Effector memory CD8-positive, alpha-beta T cell (primary cell): ENCODE data around the gene GGNBP2.

Source experiments
- ATAC-seq: fragments of 150-1000 bp; cut with Tn5 transposase; replicated peaks from 2 replicates; pipeline ENCODE4 v1.10.0; 2021; ENCODE audit warnings: mild to moderate bottlenecking, moderate library complexity
- DNase-seq, 3 experiments: peaks; one replicate each; pipeline ENCODE4 v3.0.0; 2021
- H3K27ac Mint-ChIP-seq, 2 donors: one replicate each; pipeline ENCODE4 v1.8.0; 2022; ENCODE audit warnings: mild to moderate bottlenecking in 2 of 2, mixed read lengths in 2 of 2, moderate library complexity in 2 of 2
- H3K27me3 Mint-ChIP-seq, 2 donors: one replicate each; pipeline ENCODE4 v1.8.0; 2022; ENCODE audit warnings: mixed read lengths in 2 of 2
- H3K36me3 Mint-ChIP-seq: one replicate; pipeline ENCODE4 v1.8.0; 2022; ENCODE audit warnings: mild to moderate bottlenecking, moderate library complexity, mixed read lengths; ENCODE audit not compliant: insufficient read depth
- H3K4me1 Mint-ChIP-seq, 2 donors: one replicate each; pipeline ENCODE4 v1.8.0; 2022; ENCODE audit warnings: low read depth in 2 of 2, mixed read lengths in 2 of 2
- H3K4me3 Mint-ChIP-seq, 2 donors: one replicate each; pipeline ENCODE4 v1.8.0; 2022; ENCODE audit warnings: mild to moderate bottlenecking in 2 of 2, mixed read lengths in 2 of 2, moderate library complexity in 2 of 2
- H3K9me3 Mint-ChIP-seq, 2 donors: one replicate each; pipeline ENCODE4 v1.8.0; 2022; ENCODE audit warnings: mixed read lengths in 2 of 2

Gene GGNBP2

GRCh38 chr17:36625188-36625587 lies 80.5 kb downstream of the GGNBP2 start:
- H3K4me3 Mint-ChIP-seq, result no peak overlapping the region
- no peaks in the 10 kb centered on the region for H3K9me3 Mint-ChIP-seq
- H3K4me1 Mint-ChIP-seq, result peaks cover 0 to 9% of the 10 kb centered on the region in 2 donors
- peaks cover 0 to 11% of the 10 kb centered on the region in 2 donors for H3K27me3 Mint-ChIP-seq
- no peaks in the 10 kb centered on the region for H3K36me3 Mint-ChIP-seq
- no peak for ATAC-seq
- DNase-seq, result no peak
- no peak overlapping the region for H3K27ac Mint-ChIP-seq

- no peak for DNase-seq
- H3K4me1 Mint-ChIP-seq, result peaks cover 0 to 4% of the 10 kb centered on the region in 2 donors
- no peaks in the 10 kb centered on the region for H3K9me3 Mint-ChIP-seq
- peaks cover 7 to 28% of the 10 kb centered on the region in 2 donors for H3K27me3 Mint-ChIP-seq
- no peak overlapping the region for H3K4me3 Mint-ChIP-seq
- no peak overlapping the region for H3K27ac Mint-ChIP-seq
- no peak for ATAC-seq
- no peaks in the 10 kb centered on the region for H3K36me3 Mint-ChIP-seq
These were observed 82.4 kb downstream of the GGNBP2 start for GRCh38 chr17:36627101-36627500.

GRCh38 chr17:36628576-36628975 lies 83.9 kb downstream of the GGNBP2 start:
- H3K36me3 Mint-ChIP-seq, result no peaks in the 10 kb centered on the region
- peaks cover 0 to 4% of the 10 kb centered on the region in 2 donors for H3K4me1 Mint-ChIP-seq
- no peak for ATAC-seq
- no peaks in the 10 kb centered on the region for H3K9me3 Mint-ChIP-seq
- H3K4me3 Mint-ChIP-seq, result no peak overlapping the region
- DNase-seq, result no peak
- H3K27ac Mint-ChIP-seq, result peak overlapping the region in 1 of 2 donors; percentile 28
- peaks cover 15 to 43% of the 10 kb centered on the region in 2 donors for H3K27me3 Mint-ChIP-seq

- Mint-ChIP-seq H3K27ac (no peak overlapping the region), H3K4me3 (no peak overlapping the region), H3K27me3 (peaks cover 15 to 50% of the 10 kb centered on the region in 2 donors), H3K9me3 (no peaks in the 10 kb centered on the region), H3K36me3 (no peaks in the 10 kb centered on the region), H3K4me1 (peaks cover 0 to 4% of the 10 kb centered on the region in 2 donors)
- peak; percentile 76 to 84 (median 80) for DNase-seq
- peak; percentile 83 for ATAC-seq
These were observed 84.6 kb downstream of the GGNBP2 start for GRCh38 chr17:36629252-36629847.

DNA sequence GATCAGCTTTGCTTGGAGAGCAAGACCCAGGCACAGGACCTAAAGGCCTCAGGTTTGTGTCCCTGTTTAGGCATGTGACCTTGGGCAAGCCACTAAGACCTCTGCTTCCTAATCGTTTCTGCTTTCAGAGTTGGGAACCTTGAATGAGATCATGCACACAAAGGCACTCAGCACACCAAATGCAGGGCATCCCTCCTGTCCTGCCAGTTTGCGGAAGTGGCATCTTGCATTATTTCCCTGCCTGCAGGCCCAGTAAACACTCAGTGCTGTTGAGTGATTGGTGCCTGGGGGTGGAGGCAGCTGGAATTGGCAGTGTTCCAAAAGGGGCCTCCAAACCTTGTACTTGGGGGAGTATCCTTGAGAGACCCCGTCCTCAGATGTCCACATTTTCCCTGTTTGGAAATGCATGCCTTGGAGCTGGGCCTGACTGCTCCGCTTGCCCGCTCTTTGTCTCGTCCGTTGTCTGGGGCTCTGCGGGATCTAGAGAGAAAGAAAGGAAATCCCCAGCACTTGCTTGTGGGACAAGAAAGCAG lies 85.3 kb downstream of the GGNBP2 start:
- ATAC-seq, result no peak
- Mint-ChIP-seq H3K27me3 (peaks cover 21 to 57% of the 10 kb centered on the region in 2 donors), H3K4me1 (peaks cover 0 to 4% of the 10 kb centered on the region in 2 donors), H3K4me3 (no peak overlapping the region), H3K27ac (no peak overlapping the region), H3K9me3 (no peaks in the 10 kb centered on the region), H3K36me3 (no peaks in the 10 kb centered on the region)
- DNase-seq, result no peak

DNA sequence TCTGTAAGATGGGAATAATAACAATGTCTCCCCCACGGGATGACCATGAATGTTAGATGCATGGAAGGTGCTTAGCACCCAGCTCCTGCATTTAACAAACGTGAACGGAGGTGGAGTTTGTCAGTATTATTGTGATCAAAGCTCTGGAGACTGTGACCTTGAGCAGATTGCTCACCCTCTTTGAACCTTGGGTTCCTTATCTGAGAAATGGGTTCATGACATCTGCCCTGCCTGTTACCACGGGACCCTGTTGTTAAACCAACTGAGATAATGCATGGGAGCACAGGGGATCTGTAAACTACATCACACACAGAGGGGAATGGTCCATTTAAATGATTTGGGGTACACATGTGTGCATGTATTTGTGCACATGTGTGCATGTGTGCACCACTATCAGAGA lies 86.3 kb downstream of the GGNBP2 start:
- no peaks in the 10 kb centered on the region for H3K36me3 Mint-ChIP-seq
- H3K27ac Mint-ChIP-seq, result no peak overlapping the region
- no peak for DNase-seq
- H3K4me1 Mint-ChIP-seq, result peaks cover 0 to 4% of the 10 kb centered on the region in 2 donors
- peaks cover 25 to 64% of the 10 kb centered on the region in 2 donors for H3K27me3 Mint-ChIP-seq
- H3K9me3 Mint-ChIP-seq, result no peaks in the 10 kb centered on the region
- no peak for ATAC-seq
- no peak overlapping the region for H3K4me3 Mint-ChIP-seq

DNA sequence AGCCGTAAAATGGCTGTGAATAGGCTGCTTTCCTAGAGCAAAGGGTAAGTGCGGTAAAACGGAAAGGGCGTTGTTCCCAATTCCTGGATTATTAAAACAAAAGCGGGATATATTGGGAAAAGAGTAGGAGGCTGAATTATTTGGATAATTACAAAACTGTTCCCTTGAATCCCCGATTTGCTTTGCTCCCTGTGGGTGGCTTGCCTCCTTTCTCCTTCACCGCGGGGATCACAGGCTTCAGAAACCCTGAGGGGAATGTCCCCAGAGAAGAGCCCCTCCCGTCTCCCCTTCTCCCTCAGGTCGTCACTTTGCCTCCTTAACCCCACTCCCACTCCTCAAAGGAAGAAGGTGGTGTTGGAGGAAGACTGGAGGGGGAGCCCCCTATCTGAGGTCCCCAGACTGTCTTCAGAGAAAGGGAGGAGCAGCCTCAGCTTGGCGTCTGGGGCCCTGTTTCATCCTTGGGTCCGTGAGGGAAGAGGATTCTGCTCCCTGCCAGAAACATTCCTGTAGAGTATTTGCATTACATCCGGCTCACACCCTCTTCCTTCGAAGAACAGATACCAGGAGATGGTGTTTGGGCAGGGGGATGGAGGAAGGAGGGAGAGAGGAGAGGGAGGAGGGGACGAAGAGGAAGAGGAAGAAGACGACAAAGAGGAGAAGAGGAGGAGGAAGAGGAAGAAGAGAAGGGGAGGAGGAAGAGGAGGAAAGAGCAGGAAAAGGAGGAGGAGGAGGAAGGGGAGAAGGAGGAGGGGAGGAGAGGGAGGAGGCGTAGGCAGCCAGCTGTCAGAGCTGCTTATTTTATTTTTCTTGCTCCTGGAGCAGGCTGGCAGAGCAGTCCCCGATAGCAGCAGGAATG lies 88.4 kb downstream of the GGNBP2 start:
- no peak for DNase-seq
- no peak overlapping the region for H3K27ac Mint-ChIP-seq
- H3K9me3 Mint-ChIP-seq, result no peaks in the 10 kb centered on the region
- H3K4me3 Mint-ChIP-seq, result no peak overlapping the region
- no peak for ATAC-seq
- peaks cover 0 to 4% of the 10 kb centered on the region in 2 donors for H3K4me1 Mint-ChIP-seq
- peaks cover 32 to 76% of the 10 kb centered on the region in 2 donors for H3K27me3 Mint-ChIP-seq
- H3K36me3 Mint-ChIP-seq, result no peaks in the 10 kb centered on the region
